Common myeloid progenitor, CD34-positive (primary cell): ENCODE data around the gene RAB28.

Source experiments
- CTCF ChIA-PET: fragments of 350-600 bp; sonication (Branson Sonifier 250); formaldehyde crosslinking; loops from one replicate; lab custom pipeline; 2021; ENCODE audit warnings: antibody characterized with exemption; lab: Charles Lee
- POLR2A ChIA-PET: fragments of 350-600 bp; sonication (Branson Sonifier 250); formaldehyde crosslinking; loops from one replicate; lab custom pipeline; 2021; ENCODE audit warnings: antibody characterized with exemption; lab: Charles Lee
- DNase-seq, 3 donors: peaks; one replicate each; pipeline versions ENCODE4 v3.0.0 to v3.0.0-alpha.2; 2013
- H3K27ac ChIP-seq, 2 experiments: 1 replicate in 1 of 2; 2 replicates in 1 of 2; pipeline ENCODE4 v1.7.0; 2013; ENCODE audit warnings: inconsistent platforms in 2 of 2, low read length in 2 of 2, mild to moderate bottlenecking in 2 of 2, low read depth in 1 of 2, moderate library complexity in 1 of 2; ENCODE audit not compliant: severe bottlenecking in 2 of 2, insufficient read depth in 1 of 2, poor library complexity in 1 of 2
- H3K27me3 ChIP-seq, 5 experiments: replicated peaks in 2 of 5; 1 replicate in 3 of 5; 2 replicates in 2 of 5; pipeline versions ENCODE4 v1.6.1 to v1.7.0; 2013; ENCODE audit warnings: low read length in 4 of 5, mild to moderate bottlenecking in 2 of 5, moderate library complexity in 2 of 5, inconsistent platforms in 1 of 5; ENCODE audit not compliant: insufficient read depth in 5 of 5, control insufficient read depth in 4 of 5
- H3K36me3 ChIP-seq, 4 experiments: 1 replicate in 2 of 4; 2 replicates in 2 of 4; pipeline versions ENCODE4 v1.6.1 to v1.7.0; 2013; ENCODE audit warnings: low read length in 3 of 4, control low read depth in 1 of 4, mild to moderate bottlenecking in 1 of 4; ENCODE audit not compliant: control insufficient read depth in 4 of 4, insufficient read depth in 4 of 4
- H3K4me1 ChIP-seq, 4 experiments: 1 replicate in 3 of 4; 2 replicates in 1 of 4; pipeline versions ENCODE4 v1.6.1 to v1.7.1; 2013; ENCODE audit warnings: low read length in 3 of 4, mild to moderate bottlenecking in 3 of 4, control low read depth in 1 of 4, inconsistent platforms in 1 of 4, moderate library complexity in 1 of 4; ENCODE audit not compliant: control insufficient read depth in 4 of 4, insufficient read depth in 4 of 4; ENCODE audit errors: control extremely low read depth in 1 of 4
- H3K4me3 ChIP-seq, 7 experiments: 1 replicate in 4 of 7; 2 replicates in 3 of 7; pipeline versions ENCODE4 v1.5.1 to v1.7.0; 2013; ENCODE audit warnings: mild to moderate bottlenecking in 7 of 7, low read length in 6 of 7, moderate library complexity in 6 of 7, inconsistent platforms in 2 of 7, low read depth in 2 of 7, control low read depth in 1 of 7; ENCODE audit not compliant: insufficient read depth in 4 of 7, control insufficient read depth in 1 of 7; ENCODE audit errors: extremely low read depth in 1 of 7
- H3K9me3 ChIP-seq, 5 experiments: 1 replicate in 4 of 5; 2 replicates in 1 of 5; pipeline versions ENCODE4 v1.6.1 to v1.7.1; 2013; ENCODE audit warnings: low read length in 4 of 5, mild to moderate bottlenecking in 2 of 5, inconsistent platforms in 1 of 5, low read depth in 1 of 5, moderate library complexity in 1 of 5; ENCODE audit not compliant: control insufficient read depth in 4 of 5, insufficient read depth in 2 of 5; ENCODE audit errors: control extremely low read depth in 1 of 5
- WGBS: methylation state at CpG from one replicate; pipeline ENCODE4 v1.1.5; 2013; ENCODE audit not compliant: insufficient coverage; 5-methylcytosine and 5-hydroxymethylcytosine counted together

Gene RAB28

DNA sequence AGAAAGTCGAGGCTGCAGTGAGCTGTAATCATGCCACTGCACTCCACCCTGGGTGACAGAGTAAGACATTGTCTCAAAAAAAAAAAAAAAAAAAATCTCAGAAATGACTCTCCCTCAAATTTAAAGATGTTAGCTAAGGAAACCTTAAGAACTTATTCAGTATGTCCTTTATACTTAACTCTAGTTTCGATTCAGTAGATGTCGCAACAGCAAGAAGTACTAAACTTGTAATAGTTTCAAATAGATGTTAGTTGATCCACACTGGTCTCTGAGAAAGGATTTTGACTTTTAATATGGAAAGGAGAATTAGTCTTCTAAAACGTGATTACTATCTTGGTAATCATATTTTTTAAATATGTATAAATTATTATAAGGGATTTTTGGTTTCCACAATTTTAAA, 30.6 kb upstream of the RAB28 start:
- peaks cover 22 to 71% (median 25%) of the 10 kb centered on the region in 5 experiments for H3K27me3 ChIP-seq
- H3K27ac ChIP-seq = no peak overlapping the region
- H3K9me3 ChIP-seq = peaks cover 0 to 2% (median 0%) of the 10 kb centered on the region in 5 experiments
- no CpG with 5 or more reads among the region's 4 CpGs for WGBS
- H3K4me1 ChIP-seq = no peaks in the 10 kb centered on the region
- no peak overlapping the region for H3K4me3 ChIP-seq
- no peaks in the 10 kb centered on the region for H3K36me3 ChIP-seq
- CTCF ChIA-PET = interaction anchor here (0.9 to 1.5 kb wide), 2 partner anchors 8 to 26 kb away, joined by 3 to 5 read pairs; no protein-coding TSS in a partner anchor
- POLR2A ChIA-PET = no interaction called here
- no peak for DNase-seq

DNA sequence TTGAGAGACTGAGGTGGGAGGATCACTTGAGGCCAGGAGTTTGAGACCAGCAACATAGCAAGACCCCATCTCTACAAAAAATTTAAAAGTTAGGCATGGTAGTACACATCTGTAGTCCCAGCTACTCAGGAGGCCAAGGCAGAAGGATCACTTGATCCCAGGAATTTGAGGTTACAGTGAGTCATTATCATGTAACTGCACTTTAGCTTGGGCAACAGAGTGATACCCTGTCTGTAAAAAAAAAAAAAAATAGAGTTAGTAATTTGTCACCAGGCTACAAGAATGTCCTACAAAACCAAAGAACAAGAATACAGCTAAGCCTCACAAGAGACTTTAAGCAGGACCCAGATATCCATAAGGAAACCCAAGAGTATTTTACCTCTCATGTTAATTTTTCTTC, 27.0 kb upstream of the RAB28 start:
- H3K4me3 ChIP-seq = no peak overlapping the region
- DNase-seq = no peak
- ChIA-PET POLR2A (no interaction called here), CTCF (interaction anchor here (1.2 to 1.5 kb wide), 3 partner anchors 10 to 13 kb away, joined by 4 to 5 read pairs (median 5); no protein-coding TSS in a partner anchor)
- peaks cover 7 to 44% (median 16%) of the 10 kb centered on the region in 5 experiments for H3K27me3 ChIP-seq
- no peaks in the 10 kb centered on the region for H3K36me3 ChIP-seq
- H3K9me3 ChIP-seq = no peaks in the 10 kb centered on the region
- no peak overlapping the region for H3K27ac ChIP-seq
- no peaks in the 10 kb centered on the region for H3K4me1 ChIP-seq

DNA sequence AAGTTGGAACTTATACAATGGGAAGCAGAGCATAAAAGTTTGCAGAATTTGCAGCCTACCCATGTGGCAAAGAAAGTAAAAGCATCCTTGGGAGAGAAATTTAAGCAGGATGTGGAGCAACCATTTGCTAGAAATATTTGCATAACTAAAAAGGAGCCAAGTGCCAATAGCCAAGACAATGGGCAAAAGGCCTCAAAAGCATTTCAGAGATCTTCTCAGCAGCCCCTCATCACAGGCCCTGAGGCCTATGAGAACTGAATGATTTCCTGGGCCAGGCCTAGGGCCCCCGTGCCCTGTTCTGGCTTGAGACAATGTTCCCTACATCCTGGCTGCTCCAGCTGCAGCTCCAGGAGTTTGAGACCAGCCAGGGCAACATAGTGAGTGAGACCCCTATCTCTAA, 25.3 kb upstream of the RAB28 start:
- Histone ChIP-seq H3K4me3 (no peak overlapping the region), H3K27ac (no peak overlapping the region), H3K36me3 (no peaks in the 10 kb centered on the region), H3K9me3 (no peaks in the 10 kb centered on the region), H3K4me1 (no peaks in the 10 kb centered on the region), H3K27me3 (peaks cover 3 to 34% (median 16%) of the 10 kb centered on the region in 5 experiments)
- DNase-seq = no peak
- CTCF ChIA-PET = no interaction called here
- WGBS = 78% methylated on average over 1 of the region's 1 CpG
- POLR2A ChIA-PET = no interaction called here

DNA sequence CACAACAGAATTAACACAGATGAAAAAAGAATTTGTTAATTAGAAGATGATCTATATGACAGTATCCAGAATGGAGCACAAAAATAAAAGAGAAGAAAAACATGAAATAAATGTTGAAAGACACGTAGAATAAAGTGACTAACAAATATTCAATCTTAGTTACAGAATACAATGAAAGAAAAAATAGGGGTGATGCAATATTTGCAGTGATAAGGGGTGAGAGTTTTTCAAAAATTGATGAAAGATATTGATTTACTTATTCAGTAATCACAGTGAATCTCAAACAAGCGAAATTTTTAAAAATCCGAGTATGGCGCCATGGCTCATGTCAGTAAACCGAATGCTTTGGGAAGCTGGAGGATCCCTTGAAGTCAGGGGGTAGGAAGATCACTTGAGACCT, 20.2 kb upstream of the RAB28 start:
- CTCF ChIA-PET = interaction anchor here (1.0 kb wide), 1 partner anchor 12 kb away, joined by 3 read pairs; no protein-coding TSS in a partner anchor
- no peak overlapping the region for H3K4me3 ChIP-seq
- WGBS = 97% methylated on average over 4 of the region's 5 CpGs

DNA sequence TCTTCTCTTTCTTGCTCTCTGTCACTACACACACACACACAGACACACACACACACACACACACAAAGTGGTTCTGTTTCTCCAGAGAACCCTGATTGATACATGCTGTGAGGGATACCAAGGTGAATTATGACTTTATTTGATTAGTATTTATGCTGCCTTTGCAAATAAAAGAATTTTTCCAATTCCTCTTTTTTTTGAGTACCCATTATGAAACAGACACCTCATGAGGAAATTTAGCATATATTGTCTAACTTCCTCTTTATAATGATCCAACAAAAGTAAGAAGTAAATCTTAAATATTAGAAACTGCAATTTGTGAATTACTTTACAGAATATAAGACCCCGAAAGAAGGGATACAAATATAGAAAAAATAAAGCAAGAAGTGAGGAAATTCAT, 14.3 kb upstream of the RAB28 start:
- Histone ChIP-seq H3K27me3 (peaks cover 0 to 22% (median 4%) of the 10 kb centered on the region in 5 experiments), H3K36me3 (no peaks in the 10 kb centered on the region), H3K9me3 (peaks cover 0 to 2% (median 0%) of the 10 kb centered on the region in 5 experiments), H3K4me3 (no peak overlapping the region), H3K4me1 (peaks cover 0 to 5% (median 2%) of the 10 kb centered on the region in 4 experiments), H3K27ac (no peak overlapping the region)
- ChIA-PET CTCF (interaction anchor here (1.0 to 2.2 kb wide), 2 partner anchors 13 to 646 kb away, joined by 4 read pairs; no protein-coding TSS in a partner anchor), POLR2A (no interaction called here)
- DNase-seq = peak in 2 of 3 donors; percentile 35 to 46
- no CpG with 5 or more reads among the region's 1 CpG for whole genome bisulfite sequencing

More for the DNA sequence above, 20.2 kb upstream of the RAB28 start:
- no peak for DNase-seq
- Histone ChIP-seq H3K36me3 (no peaks in the 10 kb centered on the region), H3K27ac (no peak overlapping the region), H3K4me1 (no peaks in the 10 kb centered on the region), H3K27me3 (peaks cover 2 to 16% (median 4%) of the 10 kb centered on the region in 5 experiments), H3K9me3 (no peaks in the 10 kb centered on the region)
- POLR2A ChIA-PET = no interaction called here

DNA sequence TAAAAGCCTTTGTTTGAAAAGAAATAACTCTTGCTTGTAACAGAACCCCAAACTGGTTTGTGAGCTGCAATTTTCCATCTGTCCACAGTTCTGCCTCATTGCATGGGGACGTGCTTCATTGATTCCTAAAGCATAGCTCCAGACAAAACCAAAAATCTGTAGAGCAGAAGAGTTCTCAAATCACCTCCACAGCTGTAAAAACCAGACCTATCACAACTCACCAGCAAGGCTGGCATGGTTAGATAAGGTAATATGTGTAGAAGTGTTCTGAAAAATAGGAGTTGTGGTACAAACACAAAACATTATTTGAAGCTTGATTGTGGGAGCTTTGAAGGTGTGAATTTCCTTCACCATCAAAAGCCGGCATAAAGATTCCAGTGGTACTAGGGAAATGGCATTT, 12.5 kb upstream of the RAB28 start:
- peak in 2 of 3 donors; percentile 37 to 47 for DNase-seq
- POLR2A ChIA-PET = interaction anchor here (0.6 kb wide), 1 partner anchor 15 kb away, joined by 4 read pairs; no protein-coding TSS in a partner anchor
- Histone ChIP-seq H3K27ac (no peak overlapping the region), H3K36me3 (no peaks in the 10 kb centered on the region), H3K9me3 (peaks cover 0 to 2% (median 0%) of the 10 kb centered on the region in 5 experiments), H3K4me3 (no peak overlapping the region), H3K27me3 (peaks cover 0 to 22% (median 5%) of the 10 kb centered on the region in 5 experiments), H3K4me1 (peaks cover 0 to 5% (median 2%) of the 10 kb centered on the region in 4 experiments)
- CTCF ChIA-PET = interaction anchor here (0.9 to 2.2 kb wide), 3 partner anchors 12 to 644 kb away, joined by 3 to 4 read pairs (median 3); no protein-coding TSS in a partner anchor
- 67% methylated on average over 1 of the region's 2 CpGs for WGBS

DNA sequence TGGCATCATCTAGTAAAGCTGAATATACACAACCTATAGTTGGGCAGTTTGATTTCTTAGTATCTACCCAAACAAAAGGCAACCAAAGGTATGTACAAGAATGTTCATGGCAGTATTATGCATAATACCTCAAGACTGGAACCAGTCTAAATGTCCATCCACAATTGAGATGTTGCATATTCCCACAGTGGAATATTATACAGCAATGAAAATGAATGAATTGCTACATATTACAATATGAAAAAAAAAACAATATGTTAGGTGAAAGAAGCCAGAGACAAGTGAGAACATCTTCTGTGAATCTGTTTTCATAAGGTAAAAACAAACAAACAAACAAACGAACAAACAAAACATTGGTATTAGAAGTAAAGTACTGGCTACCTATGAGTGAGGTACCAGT, 11.6 kb upstream of the RAB28 start:
- H3K9me3 ChIP-seq = peaks cover 0 to 2% (median 0%) of the 10 kb centered on the region in 5 experiments
- no peak overlapping the region for H3K27ac ChIP-seq
- H3K36me3 ChIP-seq = no peaks in the 10 kb centered on the region
- H3K4me1 ChIP-seq = peaks cover 0 to 5% (median 2%) of the 10 kb centered on the region in 4 experiments
- POLR2A ChIA-PET = no interaction called here
- H3K27me3 ChIP-seq = peaks cover 0 to 20% (median 7%) of the 10 kb centered on the region in 5 experiments
- CTCF ChIA-PET = interaction anchor here (1.6 kb wide), 1 partner anchor 35 kb away, joined by 3 read pairs; no protein-coding TSS in a partner anchor
- WGBS = no CpG with 5 or more reads among the region's 1 CpG
- DNase-seq = no peak
- H3K4me3 ChIP-seq = no peak overlapping the region
